Measurements from ENCODE around the gene RAB4A.
A peak's percentile ranks its signal among the peaks of the same experiment; 100 is the strongest.

Gene RAB4A

GRCh38 chr1:229339086-229339485, 68.2 kb downstream of the RAB4A start:
- no peak for DNase-seq (ENCODE audit: low read depth)

- DNase-seq (ENCODE audit: low read depth) = peak; percentile 23
Measured at GRCh38 chr1:229339520-229339919, 68.6 kb downstream of the RAB4A start.

- DNase-seq (ENCODE audit: low read depth) = no peak
Measured at GRCh38 chr1:229340496-229340895, 69.6 kb downstream of the RAB4A start.

- peak; percentile 75 for DNase-seq (ENCODE audit: low read depth)
Measured at GRCh38 chr1:229341774-229342655, 71.1 kb downstream of the RAB4A start.

GRCh38 chr1:229342656-229343569, 72.0 kb downstream of the RAB4A start, which contains the start of gene CCSAP:
Gene CCSAP (minus strand): TSS chr1:229343047. CDS start chr1:229342465, 582 bp downstream.
- DNase-seq (ENCODE audit: low read depth) = peak; percentile 46

GRCh38 chr1:229344139-229344538, 73.2 kb downstream of the RAB4A start:
- DNase-seq (ENCODE audit: low read depth) = no peak

GRCh38 chr1:229344937-229345684, 74.2 kb downstream of the RAB4A start:
- DNase-seq (ENCODE audit: low read depth) = no peak

- DNase-seq (ENCODE audit: low read depth) = no peak
Measured at GRCh38 chr1:229347528-229347927, 76.6 kb downstream of the RAB4A start.

- no peak for DNase-seq (ENCODE audit: low read depth)
Measured at GRCh38 chr1:229349463-229350385, 78.8 kb downstream of the RAB4A start.

- no peak for DNase-seq (ENCODE audit: low read depth)
Measured at GRCh38 chr1:229352975-229353374, 82.1 kb downstream of the RAB4A start.

- DNase-seq (ENCODE audit: low read depth) = no peak
Measured at GRCh38 chr1:229354226-229354625, 83.3 kb downstream of the RAB4A start.
